Measurements from ENCODE around the gene MANSC4. TPM values are rescaled to one million over a fixed set of nuclear protein-coding genes. Genes with fewer than 3 reads are reported as not detected.
A peak's percentile ranks its signal among the peaks of the same experiment; 100 is the strongest.

MANSC4 gene
- total and polyA plus RNA-seq, 8 donors = 0.15 to 0.58 (median 0.37) TPM; not detected in 2

DNA sequence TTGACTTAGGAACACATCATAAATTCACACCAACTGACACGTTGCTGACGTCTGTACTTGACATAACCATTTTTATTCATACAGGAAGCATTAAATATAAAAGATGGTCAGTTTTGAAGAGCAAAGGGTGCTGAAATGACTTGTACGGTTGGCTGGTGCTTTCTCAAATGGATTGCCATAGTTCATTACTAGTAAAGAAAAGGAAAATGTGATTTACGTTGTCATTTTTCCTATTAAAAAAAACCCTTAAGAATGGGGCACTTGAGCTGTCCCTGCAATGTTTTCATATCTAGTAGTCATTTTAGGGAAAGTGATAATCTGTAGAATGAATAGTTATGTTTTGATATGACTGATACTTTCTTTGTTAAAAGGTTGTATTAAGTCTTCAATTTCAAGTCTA, 22.5 kb upstream of the MANSC4 start:
- Histone ChIP-seq H3K4me3 (no peak overlapping the region), H3K4me1 (no peaks in the 10 kb centered on the region), H3K27ac (no peak overlapping the region), H3K27me3 (no peaks in the 10 kb centered on the region), H3K36me3 (peaks cover 0 to 16% of the 10 kb centered on the region in 2 donors), H3K9me3 (no peaks in the 10 kb centered on the region)
- DNase-seq = no peak
- intact Hi-C loops (cut with DNase I) = no loop called here
- TF ChIP-seq, protein P1, sequence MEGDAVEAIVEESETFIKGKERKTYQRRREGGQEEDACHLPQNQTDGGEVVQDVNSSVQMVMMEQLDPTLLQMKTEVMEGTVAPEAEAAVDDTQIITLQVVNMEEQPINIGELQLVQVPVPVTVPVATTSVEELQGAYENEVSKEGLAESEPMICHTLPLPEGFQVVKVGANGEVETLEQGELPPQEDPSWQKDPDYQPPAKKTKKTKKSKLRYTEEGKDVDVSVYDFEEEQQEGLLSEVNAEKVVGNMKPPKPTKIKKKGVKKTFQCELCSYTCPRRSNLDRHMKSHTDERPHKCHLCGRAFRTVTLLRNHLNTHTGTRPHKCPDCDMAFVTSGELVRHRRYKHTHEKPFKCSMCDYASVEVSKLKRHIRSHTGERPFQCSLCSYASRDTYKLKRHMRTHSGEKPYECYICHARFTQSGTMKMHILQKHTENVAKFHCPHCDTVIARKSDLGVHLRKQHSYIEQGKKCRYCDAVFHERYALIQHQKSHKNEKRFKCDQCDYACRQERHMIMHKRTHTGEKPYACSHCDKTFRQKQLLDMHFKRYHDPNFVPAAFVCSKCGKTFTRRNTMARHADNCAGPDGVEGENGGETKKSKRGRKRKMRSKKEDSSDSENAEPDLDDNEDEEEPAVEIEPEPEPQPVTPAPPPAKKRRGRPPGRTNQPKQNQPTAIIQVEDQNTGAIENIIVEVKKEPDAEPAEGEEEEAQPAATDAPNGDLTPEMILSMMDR (IDR thresholded peaks at IDR 0.05) = no peak
- ATAC-seq = no peak

DNA sequence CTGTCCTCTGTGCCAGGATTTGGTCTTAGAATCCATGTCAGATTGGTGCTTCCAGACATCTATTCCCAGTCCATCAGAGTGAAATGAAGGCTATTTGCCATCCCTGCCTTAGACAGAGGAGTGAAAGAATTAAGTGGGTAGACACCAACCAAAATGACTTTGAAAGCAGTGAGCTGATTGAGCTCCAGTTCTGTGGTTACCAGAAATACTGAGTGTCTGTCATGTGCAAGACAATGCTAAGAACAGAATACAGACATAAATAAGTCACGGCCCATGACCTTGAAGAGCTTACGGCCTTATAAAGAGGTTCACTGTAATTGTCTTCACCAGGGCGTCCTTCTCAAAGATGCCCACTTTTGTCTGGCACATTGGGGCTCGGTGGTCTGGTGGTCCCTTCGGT, 21.6 kb upstream of the MANSC4 start:
- H3K36me3 ChIP-seq = peaks cover 0 to 22% of the 10 kb centered on the region in 2 donors
- H3K27me3 ChIP-seq = no peaks in the 10 kb centered on the region
- intact Hi-C loops (cut with DNase I) = no loop called here
- H3K4me1 ChIP-seq = no peaks in the 10 kb centered on the region
- no peak overlapping the region for H3K27ac ChIP-seq
- no peak overlapping the region for H3K4me3 ChIP-seq
- H3K9me3 ChIP-seq = no peaks in the 10 kb centered on the region
- ATAC-seq = no peak
- TF ChIP-seq, protein P1 (IDR thresholded peaks at IDR 0.05) = no peak
- no peak for DNase-seq

DNA sequence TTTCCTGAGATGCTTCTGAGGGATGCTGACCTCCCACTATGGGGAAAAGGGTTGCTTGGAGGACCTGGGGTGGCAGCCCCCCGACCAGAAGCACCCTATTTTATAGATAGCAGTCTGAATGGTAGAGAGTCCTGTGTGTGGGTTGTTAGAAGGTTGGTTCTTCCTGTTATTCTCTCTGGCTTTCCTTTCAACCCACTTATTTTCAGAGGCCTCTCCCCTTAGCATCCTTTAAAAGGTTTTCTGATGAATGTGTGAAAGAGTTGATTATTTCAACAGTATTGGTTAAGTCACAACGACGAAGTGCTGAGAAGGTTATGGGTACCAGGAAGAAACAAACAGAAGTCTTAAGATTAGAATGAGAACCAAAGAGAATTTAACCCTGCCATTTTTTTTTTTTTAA, 20.8 kb upstream of the MANSC4 start:
- intact Hi-C loops (cut with DNase I) = no loop called here
- Histone ChIP-seq H3K36me3 (peaks cover 0 to 30% of the 10 kb centered on the region in 2 donors), H3K27me3 (no peaks in the 10 kb centered on the region), H3K4me1 (no peaks in the 10 kb centered on the region), H3K9me3 (no peaks in the 10 kb centered on the region), H3K27ac (no peak overlapping the region), H3K4me3 (no peak overlapping the region)
- ATAC-seq (no peak), DNase-seq (no peak)
- TF ChIP-seq, protein P1 (IDR thresholded peaks at IDR 0.05) = no peak

DNA sequence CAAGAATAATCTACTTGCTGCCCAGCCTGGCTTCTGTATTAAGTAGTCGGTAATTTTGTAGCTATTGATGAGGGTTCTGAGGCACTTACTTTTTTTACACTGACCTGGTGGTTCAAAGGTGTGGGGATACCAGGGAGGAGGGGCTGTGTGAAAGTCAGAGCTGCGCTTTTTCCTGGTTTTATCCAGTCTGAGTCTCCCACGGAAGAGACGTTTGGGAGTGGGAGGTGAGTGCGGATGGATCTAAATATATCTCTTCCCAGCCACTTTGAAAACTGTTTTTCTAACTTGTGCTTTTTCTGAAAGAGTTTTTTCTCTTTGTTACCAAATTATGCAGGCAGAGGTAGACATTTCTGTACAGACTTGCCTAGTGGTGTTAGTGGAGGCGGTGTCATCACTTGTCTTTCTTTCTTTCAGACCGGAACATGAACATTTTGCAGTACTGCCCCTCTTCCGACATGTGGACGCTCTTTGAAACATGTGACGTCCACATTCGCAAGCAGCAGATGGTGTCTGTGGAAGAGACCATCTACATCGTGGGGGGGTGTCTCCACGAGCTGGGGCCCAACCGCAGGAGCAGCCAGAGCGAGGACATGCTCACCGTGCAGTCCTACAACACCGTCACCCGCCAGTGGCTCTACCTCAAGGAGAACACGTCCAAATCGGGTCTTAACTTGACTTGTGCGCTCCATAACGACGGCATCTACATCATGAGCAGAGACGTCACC, 17.4 kb upstream of the MANSC4 start:
- TF ChIP-seq, protein P1 (IDR thresholded peaks at IDR 0.05) = no peak
- H3K27me3 ChIP-seq = no peaks in the 10 kb centered on the region
- no peak overlapping the region for H3K27ac ChIP-seq
- H3K36me3 ChIP-seq = peaks cover 0 to 59% of the 10 kb centered on the region in 2 donors
- no peak overlapping the region for H3K4me3 ChIP-seq
- no peaks in the 10 kb centered on the region for H3K9me3 ChIP-seq
- intact Hi-C loops (cut with DNase I) = no loop called here
- DNase-seq (no peak), ATAC-seq (no peak)
- H3K4me1 ChIP-seq = no peaks in the 10 kb centered on the region

DNA sequence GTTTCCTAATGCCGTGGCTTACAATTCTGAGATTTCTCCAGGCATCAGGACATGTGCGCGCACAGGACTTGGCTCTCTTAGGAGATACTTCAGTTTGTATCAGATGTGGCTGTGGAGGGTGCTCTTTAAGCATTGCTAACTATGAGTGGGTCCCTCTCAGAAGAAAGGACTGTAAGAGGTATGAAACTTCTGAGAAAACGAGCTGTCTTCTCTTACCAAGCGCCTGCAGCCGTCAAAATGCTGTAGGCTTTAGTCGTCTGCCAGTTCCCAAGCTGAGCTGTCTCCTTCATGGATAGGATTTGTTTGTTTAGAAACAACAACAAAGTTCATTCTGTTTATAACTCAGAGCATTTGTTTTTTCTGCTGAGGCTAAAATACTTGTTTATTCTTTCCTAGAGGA, 16.1 kb upstream of the MANSC4 start:
- H3K4me1 ChIP-seq = no peaks in the 10 kb centered on the region
- no peak overlapping the region for H3K4me3 ChIP-seq
- DNase-seq (peak in 1 of 4 donors; percentile 33), ATAC-seq (no peak)
- TF ChIP-seq, protein P1 (IDR thresholded peaks at IDR 0.05) = no peak
- no peaks in the 10 kb centered on the region for H3K9me3 ChIP-seq
- intact Hi-C loops (cut with DNase I) = no loop called here
- H3K27me3 ChIP-seq = no peaks in the 10 kb centered on the region
- no peak overlapping the region for H3K27ac ChIP-seq
- H3K36me3 ChIP-seq = peaks cover 0 to 71% of the 10 kb centered on the region in 2 donors

All from left lung (tissue), 10 donors.